ENCODE measurements around the gene COPB2.
A peak's percentile ranks its signal among the peaks of the same experiment; 100 is the strongest.
"Not testable (repeated sequence)": the region's sequence is repeated elsewhere in the genome, so short reads cannot be mapped to it uniquely, and the experiment has no call there.

The COPB2 gene

GRCh38 chr3:139354661-139355060 is 34.8 kb downstream of the COPB2 start:
- H3K9ac ChIP-seq = no peak overlapping the region
- H4K20me1 ChIP-seq = peaks cover 50% of the 10 kb centered on the region
- no peak for TF ChIP-seq Cebpa-rat (IDR thresholded peaks at IDR 0.05)
- H3K4me3 ChIP-seq = no peak overlapping the region
- no peaks in the 10 kb centered on the region for H3K9me3 ChIP-seq
- H3K27ac ChIP-seq = no peak overlapping the region
- peaks cover 100% of the 10 kb centered on the region for H3K36me3 ChIP-seq
- H3K27me3 ChIP-seq = no peaks in the 10 kb centered on the region
- H3K4me2 ChIP-seq = no peak overlapping the region
- H3K4me1 ChIP-seq = peaks cover 20% of the 10 kb centered on the region

GRCh38 chr3:139353920-139354556 is 35.4 kb downstream of the COPB2 start:
- Histone ChIP-seq H3K36me3 (peaks cover 100% of the 10 kb centered on the region), H3K27me3 (no peaks in the 10 kb centered on the region), H3K4me1 (peaks cover 13% of the 10 kb centered on the region), H3K9ac (no peak overlapping the region), H3K4me2 (no peak overlapping the region), H3K4me3 (no peak overlapping the region), H3K27ac (no peak overlapping the region), H3K9me3 (no peaks in the 10 kb centered on the region), H4K20me1 (peaks cover 46% of the 10 kb centered on the region)
- no peak for TF ChIP-seq Cebpa-rat (IDR thresholded peaks at IDR 0.05)

- Histone ChIP-seq H3K9ac (no peak overlapping the region), H3K4me1 (peaks cover 23% of the 10 kb centered on the region), H4K20me1 (peaks cover 21% of the 10 kb centered on the region; the same call in 1 of the 2 replicates), H3K9me3 (no peaks in the 10 kb centered on the region), H3K36me3 (peaks cover 61% of the 10 kb centered on the region), H3K27me3 (no peaks in the 10 kb centered on the region), H3K27ac (no peak overlapping the region), H3K4me2 (no peak overlapping the region), H3K4me3 (no peak overlapping the region)
- no peak for TF ChIP-seq Cebpa-rat (IDR thresholded peaks at IDR 0.05)
Observed at GRCh38 chr3:139346771-139347170, 42.7 kb downstream of the COPB2 start.

GRCh38 chr3:139343895-139344856 is 45.3 kb downstream of the COPB2 start, which contains the start of gene MRPS22:
Gene MRPS22, plus strand, starts transcription at chr3:139344020. Its CDS starts 7 bp downstream, at chr3:139344027.
- peak within 1 kb of the TSS; percentile 96 for H3K4me2 ChIP-seq
- peak within 1 kb of the TSS; percentile 88 for H3K27ac ChIP-seq
- no peak for TF ChIP-seq Cebpa-rat (IDR thresholded peaks at IDR 0.05)
- H3K36me3 ChIP-seq = peaks cover 35% of the 10 kb centered on the region
- no peaks in the 10 kb centered on the region for H3K9me3 ChIP-seq
- no peaks in the 10 kb centered on the region for H3K27me3 ChIP-seq
- H3K4me1 ChIP-seq = peaks cover 23% of the 10 kb centered on the region
- H4K20me1 ChIP-seq = peaks cover 21% of the 10 kb centered on the region; the same call in 1 of the 2 replicates
- H3K9ac ChIP-seq = peak within 1 kb of the TSS; percentile 88
- H3K4me3 ChIP-seq = peak within 1 kb of the TSS; percentile 84

GRCh38 chr3:139342054-139342453 is 47.4 kb downstream of the COPB2 start:
- H3K4me1 ChIP-seq = peaks cover 23% of the 10 kb centered on the region
- peaks cover 11% of the 10 kb centered on the region; the same call in 1 of the 2 replicates for H4K20me1 ChIP-seq
- H3K27ac ChIP-seq = no peak overlapping the region
- H3K4me3 ChIP-seq = no peak overlapping the region
- no peaks in the 10 kb centered on the region for H3K9me3 ChIP-seq
- H3K9ac ChIP-seq = no peak overlapping the region
- peak; percentile 11; the same call in 1 of the 2 replicates for TF ChIP-seq Cebpa-rat (IDR thresholded peaks at IDR 0.05)
- H3K36me3 ChIP-seq = peaks cover 13% of the 10 kb centered on the region
- H3K4me2 ChIP-seq = no peak overlapping the region
- no peaks in the 10 kb centered on the region for H3K27me3 ChIP-seq

GRCh38 chr3:139340784-139341183 is 48.7 kb downstream of the COPB2 start:
- 0 out of 2 replicates have a peak, but pooled peaks cover 1% of the 10 kb centered on the region for H3K36me3 ChIP-seq
- H3K27me3 ChIP-seq = no peaks in the 10 kb centered on the region
- no peak overlapping the region for H3K4me3 ChIP-seq
- no peak for TF ChIP-seq Cebpa-rat (IDR thresholded peaks at IDR 0.05)
- no peaks in the 10 kb centered on the region for H4K20me1 ChIP-seq
- H3K4me1 ChIP-seq = peaks cover 19% of the 10 kb centered on the region
- H3K27ac ChIP-seq = no peak overlapping the region
- no peak overlapping the region for H3K9ac ChIP-seq
- no peak overlapping the region for H3K4me2 ChIP-seq
- H3K9me3 ChIP-seq = no peaks in the 10 kb centered on the region

- peaks cover 5% of the 10 kb centered on the region for H3K4me1 ChIP-seq
- H3K27ac ChIP-seq = no peak overlapping the region
- no peaks in the 10 kb centered on the region for H3K27me3 ChIP-seq
- H3K4me3 ChIP-seq = no peak overlapping the region
- H4K20me1 ChIP-seq = no peaks in the 10 kb centered on the region
- no peak overlapping the region for H3K4me2 ChIP-seq
- no peak for TF ChIP-seq Cebpa-rat (IDR thresholded peaks at IDR 0.05)
- no peak overlapping the region for H3K9ac ChIP-seq
- no peaks in the 10 kb centered on the region for H3K9me3 ChIP-seq
- no peaks in the 10 kb centered on the region for H3K36me3 ChIP-seq
Observed at GRCh38 chr3:139339219-139339906, 50.1 kb downstream of the COPB2 start.

- no peaks in the 10 kb centered on the region for H3K27me3 ChIP-seq
- no peaks in the 10 kb centered on the region for H4K20me1 ChIP-seq
- H3K4me3 ChIP-seq = no peak overlapping the region
- H3K9me3 ChIP-seq = no peaks in the 10 kb centered on the region
- no peak overlapping the region for H3K9ac ChIP-seq
- no peaks in the 10 kb centered on the region for H3K36me3 ChIP-seq
- H3K4me2 ChIP-seq = no peak overlapping the region
- no peak overlapping the region for H3K27ac ChIP-seq
- 0 out of 2 replicates have a peak, but pooled peaks cover 2% of the 10 kb centered on the region for H3K4me1 ChIP-seq
- TF ChIP-seq Cebpa-rat (IDR thresholded peaks at IDR 0.05) = no peak
Observed at GRCh38 chr3:139338405-139338804, 51.0 kb downstream of the COPB2 start.

- not testable (repeated sequence) for H3K4me2 ChIP-seq, H3K4me1 ChIP-seq, H4K20me1 ChIP-seq, H3K27ac ChIP-seq, H3K4me3 ChIP-seq, H3K9me3 ChIP-seq, H3K9ac ChIP-seq, H3K36me3 ChIP-seq, H3K27me3 ChIP-seq
Observed at GRCh38 chr3:139334675-139335074, 54.8 kb downstream of the COPB2 start.

All from BLaER1 (cell line).